Stimulated activated CD8-positive, alpha-beta memory T cell treated with anti-CD3 and anti-CD28 coated beads, Interleukin-7, amount 100 ng/mL, for 24 hours (primary cell): Measurements from ENCODE around the gene DCPS.
"Not testable (repeated sequence)": the region's sequence is repeated elsewhere in the genome, so short reads cannot be mapped to it uniquely, and the experiment has no call there.

Experiments used
- DNase-seq: peaks from one replicate; pipeline ENCODE4 v3.0.0-alpha.2; 2020; ENCODE audit warnings: low read depth

DCPS gene

GRCh38 chr11:126384449-126385070 lies 80.7 kb downstream of the DCPS start:
- no peak for DNase-seq

- no peak for DNase-seq
These were observed 82.3 kb downstream of the DCPS start for GRCh38 chr11:126385991-126386728.

DNA sequence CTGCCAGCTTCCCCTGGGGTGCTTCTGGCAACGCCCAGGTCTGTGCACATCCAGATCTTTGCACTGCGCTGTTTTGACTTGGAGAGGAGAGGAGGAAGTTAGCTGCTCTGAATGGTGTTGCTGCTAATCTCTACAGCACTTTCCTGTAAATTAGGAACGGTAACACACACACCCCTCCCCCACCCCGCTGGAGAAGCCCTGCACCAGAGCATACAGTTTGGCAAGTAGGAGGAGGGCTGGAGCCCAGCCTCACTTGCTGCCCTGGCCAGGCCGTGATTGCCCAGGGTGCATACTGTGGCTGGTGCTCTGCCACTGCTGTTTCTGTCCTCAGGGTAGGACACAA lies 82.8 kb downstream of the DCPS start:
- not testable (repeated sequence) for DNase-seq

GRCh38 chr11:126387857-126388256 lies 84.0 kb downstream of the DCPS start:
- DNase-seq, result no peak

DNA sequence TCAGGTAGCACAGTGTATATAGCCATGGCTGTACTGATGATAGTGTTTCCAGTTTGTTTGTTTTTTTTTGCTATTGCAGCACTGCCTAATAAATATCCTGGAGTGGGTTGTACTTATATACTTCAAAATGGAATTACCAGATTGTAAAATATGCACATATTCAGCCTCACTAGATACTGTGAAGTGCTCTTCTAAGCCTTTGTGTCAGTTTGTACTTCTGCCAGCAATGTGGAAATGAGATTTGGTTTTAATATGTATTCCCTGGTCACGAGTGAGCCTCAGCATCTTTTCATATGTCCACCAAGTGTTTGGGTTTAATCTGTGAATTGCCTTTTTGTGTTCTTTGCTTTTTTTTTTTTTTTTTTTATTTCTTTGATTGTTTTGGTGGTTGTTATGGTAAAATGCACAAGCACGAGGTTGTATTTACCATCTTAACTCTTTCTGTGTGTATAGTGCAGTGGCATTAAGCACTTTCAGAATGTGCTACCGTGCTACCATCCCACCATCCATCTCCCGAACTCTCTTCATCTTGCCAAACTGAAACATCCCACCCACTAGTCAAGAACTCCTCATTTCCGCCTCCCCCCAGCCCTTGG lies 86.5 kb downstream of the DCPS start:
- no peak for DNase-seq

DNA sequence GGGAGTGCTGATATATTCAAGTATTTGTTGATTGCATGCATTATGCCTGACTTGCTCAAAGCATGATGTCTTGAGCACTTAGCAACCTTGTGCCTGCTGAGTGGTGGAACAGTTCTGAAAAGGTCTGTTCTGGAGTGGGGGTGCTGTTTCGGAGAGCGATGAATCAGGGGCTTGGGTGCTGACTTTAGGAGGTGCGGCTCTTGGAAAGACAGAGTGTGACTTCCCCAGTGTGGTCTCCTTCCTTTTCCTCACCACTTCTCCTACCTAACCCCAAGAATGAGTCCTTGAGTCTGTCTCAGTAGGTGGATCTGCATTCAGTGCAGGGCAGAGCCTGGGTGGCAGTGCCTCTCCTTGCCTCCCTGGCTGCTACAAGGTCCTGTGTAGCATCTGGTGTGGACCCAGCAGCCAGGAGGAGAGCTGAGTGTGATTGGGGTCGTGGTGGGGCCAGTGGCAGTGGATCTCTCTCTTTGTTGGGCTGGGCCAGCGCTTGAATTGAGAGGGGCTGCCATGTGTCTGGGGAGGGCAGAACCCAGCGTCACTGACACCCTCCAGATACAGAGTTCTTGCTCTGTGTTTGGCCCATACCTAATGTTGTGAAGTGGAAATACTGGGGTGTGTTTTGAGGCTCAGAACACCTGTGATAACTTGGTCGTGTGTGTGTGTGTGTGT lies 87.6 kb downstream of the DCPS start:
- no peak for DNase-seq

DNA sequence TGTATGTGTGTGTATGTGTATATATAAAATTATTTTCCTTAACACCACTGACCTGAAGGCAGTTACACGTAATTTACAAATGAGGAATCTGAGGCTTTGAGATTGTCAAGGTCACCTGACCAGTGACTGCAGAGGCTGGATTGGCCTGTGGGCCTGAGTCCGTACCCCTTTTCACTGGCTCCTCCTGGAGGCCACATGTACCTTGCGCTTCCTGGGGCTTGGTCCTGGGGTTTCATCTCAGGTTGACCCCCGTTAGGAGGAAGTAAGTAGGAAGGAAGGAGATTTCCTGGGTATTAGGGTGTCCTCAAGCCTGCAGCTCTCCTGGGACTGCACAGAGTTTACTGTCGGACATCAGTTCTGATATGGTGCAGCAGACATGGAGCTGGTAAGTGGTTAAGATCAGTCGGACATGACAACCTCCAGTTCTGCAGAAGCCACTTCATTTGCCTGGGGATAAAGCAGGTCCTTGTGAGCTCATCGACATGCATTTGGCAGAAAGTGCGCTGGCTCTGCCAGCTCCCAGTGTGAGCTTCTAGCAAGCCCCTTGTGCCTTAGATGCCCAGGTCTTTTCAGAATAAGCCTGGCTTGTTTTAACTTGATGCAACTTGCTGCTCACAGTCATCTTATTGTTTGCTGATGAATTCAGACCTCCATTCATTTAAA lies 88.2 kb downstream of the DCPS start:
- no peak for DNase-seq

DNA sequence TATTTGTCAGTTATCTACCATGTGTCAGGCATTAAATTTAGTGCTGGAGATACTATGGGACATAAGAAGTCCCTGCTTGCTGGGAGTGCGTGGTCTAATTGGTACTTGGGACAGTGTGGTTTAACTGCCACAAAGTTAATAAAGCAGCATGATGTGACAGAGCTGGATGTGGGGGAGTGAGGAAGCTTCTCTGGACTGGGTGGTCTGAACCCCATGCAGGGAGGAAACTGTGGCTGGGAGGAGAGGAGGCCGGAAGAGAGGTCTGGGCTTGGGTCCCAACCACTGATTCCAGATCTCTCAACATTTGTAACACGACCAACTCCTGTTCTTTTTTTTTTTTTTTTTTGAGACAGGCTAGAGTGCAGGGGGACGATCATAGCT lies 88.8 kb downstream of the DCPS start:
- DNase-seq, result no peak

DNA sequence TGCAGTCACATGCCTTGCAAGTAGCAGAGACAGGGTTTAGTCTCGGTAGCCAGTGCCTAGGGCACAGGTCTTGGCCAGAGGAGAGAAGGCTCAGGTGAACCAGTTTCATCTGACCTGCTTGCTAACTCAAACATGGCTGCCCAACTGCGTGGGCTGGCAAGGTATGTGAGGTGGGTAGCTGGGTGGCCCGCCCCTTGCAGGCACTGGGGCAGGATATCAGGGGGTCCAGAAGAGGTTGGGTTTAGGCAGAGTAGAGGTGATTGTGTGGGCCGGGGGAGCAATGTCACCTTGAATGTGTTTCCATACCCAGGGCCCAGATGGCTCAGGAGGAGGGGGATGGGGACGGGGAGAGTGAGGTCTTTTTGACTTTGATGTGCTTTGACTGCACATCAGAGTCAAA lies 89.3 kb downstream of the DCPS start:
- DNase-seq, result no peak

DNA sequence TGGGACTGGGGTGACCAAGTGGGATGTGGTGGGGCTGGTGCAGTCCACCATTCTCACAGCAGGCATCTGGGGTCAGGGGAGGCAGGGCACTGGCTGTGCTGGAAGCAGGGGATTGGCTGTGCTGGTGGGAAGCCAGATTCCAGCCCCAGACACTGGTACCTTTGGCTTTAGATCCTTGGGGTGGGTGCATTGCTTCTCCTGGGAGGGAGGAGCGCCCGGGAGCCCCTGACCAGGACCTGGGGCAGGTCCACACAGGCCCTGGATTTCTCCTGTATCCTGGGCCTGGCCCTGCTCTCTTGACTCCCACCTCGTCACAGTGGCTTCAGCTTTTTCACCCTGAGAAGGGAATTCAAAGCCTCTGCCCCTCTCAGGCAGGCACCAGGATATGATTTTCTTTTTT lies 90.2 kb downstream of the DCPS start:
- no peak for DNase-seq

DNA sequence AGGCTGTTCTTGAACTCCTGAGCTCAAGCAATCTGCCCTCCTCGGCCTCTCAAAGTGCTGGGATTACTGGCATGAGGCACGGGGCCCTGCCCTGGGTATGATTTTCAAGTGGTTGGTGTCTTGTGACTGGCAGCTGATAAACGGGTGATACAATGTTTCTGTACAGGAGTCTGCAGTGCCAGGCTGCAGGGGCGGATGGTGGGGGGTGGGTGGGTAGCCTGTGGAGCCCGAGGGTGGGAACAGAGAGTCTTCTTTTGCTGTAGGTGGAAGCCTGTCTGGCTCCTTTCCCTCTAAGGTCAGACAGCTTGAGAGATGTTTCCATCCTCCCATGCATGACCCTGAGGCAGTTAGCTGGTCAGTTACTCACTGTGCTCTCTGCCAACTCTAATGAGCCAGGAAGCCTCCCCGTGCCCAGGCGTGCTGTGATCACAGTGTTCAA lies 90.8 kb downstream of the DCPS start:
- not testable (repeated sequence) for DNase-seq
